C4-2B (cell line): ENCODE measurements around the gene RNF125.

Experiments
- CTCF ChIP-seq: fragments of 450-650 bp; conservative IDR thresholded peaks from 2 replicates; pipeline ENCODE4 v1.5.1; 2017; ENCODE audit warnings: mild to moderate bottlenecking
- ZFX ChIP-seq: fragments of 450-650 bp; IDR thresholded peaks from 2 replicates; pipeline ENCODE4 v1.6.1; 2017

- TF ChIP-seq CTCF (no peak), ZFX (no peak)
These were observed 10.9 kb downstream of the RNF125 start for GRCh38 chr18:32029558-32029957.
